Measurements from ENCODE around the gene FBLIM1.

Gene FBLIM1

GRCh38 chr1:15719381-15720120 is 39.0 kb upstream of the FBLIM1 start:
- Histone ChIP-seq H3K4me2 (ENCODE audit: low read length) (no peak overlapping the region), H3K9me3 (ENCODE audit: control insufficient read depth, insufficient read depth, low read length) (no peaks in the 10 kb centered on the region), H3K4me3 (ENCODE audit: low read length) (no peak overlapping the region), H3F3A (ENCODE audit: control insufficient read depth, insufficient read depth) (no peaks in the 10 kb centered on the region), H3K4me1 (ENCODE audit: control insufficient read depth, low read length) (no peaks in the 10 kb centered on the region), H3K9me2 (replicated peaks; ENCODE audit: control insufficient read depth, low read length) (no peaks in the 10 kb centered on the region), H3K27ac (ENCODE audit: low read depth, low read length) (no peak overlapping the region), H4K20me1 (ENCODE audit: control insufficient read depth, insufficient read depth, low read depth, low read length) (no peaks in the 10 kb centered on the region), H3K36me3 (ENCODE audit: control insufficient read depth, low read length) (peaks cover 27% of the 10 kb centered on the region), H3K27me3 (ENCODE audit: control insufficient read depth, low read length) (no peaks in the 10 kb centered on the region), H3K79me2 (ENCODE audit: control insufficient read depth, low read length) (peaks cover 2% of the 10 kb centered on the region)
- TF ChIP-seq, protein P1, sequence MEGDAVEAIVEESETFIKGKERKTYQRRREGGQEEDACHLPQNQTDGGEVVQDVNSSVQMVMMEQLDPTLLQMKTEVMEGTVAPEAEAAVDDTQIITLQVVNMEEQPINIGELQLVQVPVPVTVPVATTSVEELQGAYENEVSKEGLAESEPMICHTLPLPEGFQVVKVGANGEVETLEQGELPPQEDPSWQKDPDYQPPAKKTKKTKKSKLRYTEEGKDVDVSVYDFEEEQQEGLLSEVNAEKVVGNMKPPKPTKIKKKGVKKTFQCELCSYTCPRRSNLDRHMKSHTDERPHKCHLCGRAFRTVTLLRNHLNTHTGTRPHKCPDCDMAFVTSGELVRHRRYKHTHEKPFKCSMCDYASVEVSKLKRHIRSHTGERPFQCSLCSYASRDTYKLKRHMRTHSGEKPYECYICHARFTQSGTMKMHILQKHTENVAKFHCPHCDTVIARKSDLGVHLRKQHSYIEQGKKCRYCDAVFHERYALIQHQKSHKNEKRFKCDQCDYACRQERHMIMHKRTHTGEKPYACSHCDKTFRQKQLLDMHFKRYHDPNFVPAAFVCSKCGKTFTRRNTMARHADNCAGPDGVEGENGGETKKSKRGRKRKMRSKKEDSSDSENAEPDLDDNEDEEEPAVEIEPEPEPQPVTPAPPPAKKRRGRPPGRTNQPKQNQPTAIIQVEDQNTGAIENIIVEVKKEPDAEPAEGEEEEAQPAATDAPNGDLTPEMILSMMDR (IDR thresholded peaks at IDR 0.05; ENCODE audit: low read depth, low read length, poor library complexity, severe bottlenecking) = peak; percentile 21
- TF ChIP-seq EZH2phosphoT487 (IDR thresholded peaks at IDR 0.05; ENCODE audit: borderline replicate concordance, low read length) = no peak

- H3K4me2 ChIP-seq (ENCODE audit: low read length) = no peak overlapping the region
- no peaks in the 10 kb centered on the region for H3F3A ChIP-seq (ENCODE audit: control insufficient read depth, insufficient read depth)
- H3K27ac ChIP-seq (ENCODE audit: low read depth, low read length) = no peak overlapping the region
- no peaks in the 10 kb centered on the region for H3K9me2 ChIP-seq (replicated peaks; ENCODE audit: control insufficient read depth, low read length)
- H3K79me2 ChIP-seq (ENCODE audit: control insufficient read depth, low read length) = no peaks in the 10 kb centered on the region
- no peaks in the 10 kb centered on the region for H4K20me1 ChIP-seq (ENCODE audit: control insufficient read depth, insufficient read depth, low read depth, low read length)
- TF ChIP-seq EZH2phosphoT487 (IDR thresholded peaks at IDR 0.05; ENCODE audit: borderline replicate concordance, low read length) = no peak
- TF ChIP-seq, protein P1 (IDR thresholded peaks at IDR 0.05; ENCODE audit: low read depth, low read length, poor library complexity, severe bottlenecking) = no peak
- no peaks in the 10 kb centered on the region for H3K4me1 ChIP-seq (ENCODE audit: control insufficient read depth, low read length)
- H3K27me3 ChIP-seq (ENCODE audit: control insufficient read depth, low read length) = no peaks in the 10 kb centered on the region
- peaks cover 30% of the 10 kb centered on the region for H3K36me3 ChIP-seq (ENCODE audit: control insufficient read depth, low read length)
- no peak overlapping the region for H3K4me3 ChIP-seq (ENCODE audit: low read length)
- no peaks in the 10 kb centered on the region for H3K9me3 ChIP-seq (ENCODE audit: control insufficient read depth, insufficient read depth, low read length)
These were observed 37.7 kb upstream of the FBLIM1 start for GRCh38 chr1:15720861-15721260.

- no peak overlapping the region for H3K27ac ChIP-seq (ENCODE audit: low read depth, low read length)
- no peaks in the 10 kb centered on the region for H3F3A ChIP-seq (ENCODE audit: control insufficient read depth, insufficient read depth)
- no peak overlapping the region for H3K4me2 ChIP-seq (ENCODE audit: low read length)
- H3K9me2 ChIP-seq (replicated peaks; ENCODE audit: control insufficient read depth, low read length) = no peaks in the 10 kb centered on the region
- H3K4me1 ChIP-seq (ENCODE audit: control insufficient read depth, low read length) = no peaks in the 10 kb centered on the region
- no peaks in the 10 kb centered on the region for H3K27me3 ChIP-seq (ENCODE audit: control insufficient read depth, low read length)
- no peak for TF ChIP-seq EZH2phosphoT487 (IDR thresholded peaks at IDR 0.05; ENCODE audit: borderline replicate concordance, low read length)
- TF ChIP-seq, protein P1 (IDR thresholded peaks at IDR 0.05; ENCODE audit: low read depth, low read length, poor library complexity, severe bottlenecking) = no peak
- H3K79me2 ChIP-seq (ENCODE audit: control insufficient read depth, low read length) = no peaks in the 10 kb centered on the region
- H3K4me3 ChIP-seq (ENCODE audit: low read length) = no peak overlapping the region
- peaks cover 30% of the 10 kb centered on the region for H3K36me3 ChIP-seq (ENCODE audit: control insufficient read depth, low read length)
- no peaks in the 10 kb centered on the region for H3K9me3 ChIP-seq (ENCODE audit: control insufficient read depth, insufficient read depth, low read length)
- H4K20me1 ChIP-seq (ENCODE audit: control insufficient read depth, insufficient read depth, low read depth, low read length) = no peaks in the 10 kb centered on the region
These were observed 36.2 kb upstream of the FBLIM1 start for GRCh38 chr1:15722411-15722810.
